Stimulated activated CD4-positive, alpha-beta T cell treated with anti-CD3 and anti-CD28 coated beads, Interleukin-2, amount 100 ng/mL, for 48 hours (primary cell): ENCODE results near the gene ZNRD2.
"Not testable (repeated sequence)": the region's sequence is repeated elsewhere in the genome, so short reads cannot be mapped to it uniquely, and the experiment has no call there.

Source experiments
- DNase-seq, 2 donors: peaks; one replicate each; pipeline ENCODE4 v3.0.0-alpha.2; 2020

ZNRD2 gene

DNA sequence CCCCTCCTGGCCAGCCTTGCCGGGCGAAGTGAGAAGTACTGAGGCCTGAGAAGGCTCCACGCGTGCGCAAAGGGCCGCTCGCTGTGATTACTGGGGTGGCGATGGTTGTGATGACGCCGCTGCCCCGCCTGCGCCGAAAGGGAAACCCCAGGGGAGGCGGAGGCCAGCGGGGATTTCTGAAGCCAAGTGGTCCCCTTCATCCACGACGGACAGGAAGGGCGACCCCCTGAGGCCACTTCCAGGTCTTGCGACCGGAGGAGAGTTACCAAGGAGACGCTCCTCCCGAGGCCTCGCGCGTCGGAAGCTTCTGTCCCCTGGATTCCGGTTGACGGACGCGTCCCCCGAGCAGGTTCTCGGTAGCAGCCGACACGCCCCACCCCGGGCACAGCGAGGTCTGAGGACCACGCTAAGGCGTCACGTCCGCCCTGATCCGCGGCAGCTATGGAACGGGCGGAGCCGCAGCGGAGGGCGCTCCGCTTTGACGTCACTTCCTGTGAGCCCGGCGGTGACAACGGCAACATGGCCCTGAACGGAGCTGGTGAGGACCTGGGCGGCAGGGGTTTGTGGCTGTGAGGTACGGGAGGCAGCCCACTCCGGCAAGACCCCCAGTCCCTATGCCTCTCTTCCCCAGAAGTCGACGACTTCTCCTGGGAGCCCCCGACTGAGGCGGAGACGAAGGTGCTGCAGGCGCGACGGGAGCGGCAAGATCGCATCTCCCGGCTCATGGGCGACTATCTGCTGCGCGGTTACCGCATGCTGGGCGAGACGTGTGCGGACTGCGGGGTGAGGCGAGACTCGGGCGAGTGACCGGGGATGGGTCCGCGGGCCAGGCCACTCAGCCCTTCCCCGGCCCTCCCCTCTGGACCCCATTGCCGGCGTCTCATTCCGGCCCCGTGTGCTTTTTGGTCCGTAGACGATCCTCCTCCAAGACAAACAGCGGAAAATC is at the start of gene ZNRD2:
TSS of gene ZNRD2 (plus strand) at position 505 of the 946 bp plus-strand sequence. CDS start at position 520, 15 bp downstream.
- peak; percentile 96 to 98 for DNase-seq

DNA sequence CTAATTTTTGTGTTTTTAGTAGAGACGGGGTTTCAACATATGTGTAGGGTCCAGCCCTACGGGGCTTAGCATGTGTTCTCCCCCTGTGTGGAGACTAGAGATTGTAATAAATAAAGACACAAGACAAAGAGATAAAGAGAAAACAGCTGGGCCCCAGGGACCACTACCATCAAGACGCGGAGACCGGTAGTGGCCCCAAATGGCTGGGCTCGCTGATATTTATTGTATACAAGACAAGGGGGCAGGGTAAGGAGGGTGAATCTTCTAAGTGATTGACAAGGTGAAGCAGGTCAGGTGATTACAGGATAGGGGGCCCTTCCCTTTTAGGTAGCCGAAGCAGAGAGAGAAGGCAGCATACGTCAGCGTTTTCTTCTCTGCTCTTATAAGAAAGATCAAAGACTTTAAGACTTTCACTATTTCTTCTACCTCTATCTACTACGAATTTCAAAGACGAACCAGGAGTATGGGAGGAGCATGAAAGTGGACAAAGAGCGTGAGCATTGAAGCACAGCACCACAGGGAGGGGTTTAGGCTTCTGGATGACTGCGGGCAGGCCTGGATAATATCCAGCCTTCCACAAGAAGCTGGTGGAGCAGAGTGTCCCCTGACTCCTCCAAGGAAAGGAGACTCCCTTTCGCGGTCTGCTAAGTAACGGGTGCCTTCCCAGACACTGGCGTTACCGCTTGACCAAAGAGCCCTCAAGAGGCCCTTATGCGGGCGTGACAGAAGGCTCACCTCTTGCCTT is 48.3 kb upstream of the ZNRD2 start:
- not testable (repeated sequence) for DNase-seq

DNA sequence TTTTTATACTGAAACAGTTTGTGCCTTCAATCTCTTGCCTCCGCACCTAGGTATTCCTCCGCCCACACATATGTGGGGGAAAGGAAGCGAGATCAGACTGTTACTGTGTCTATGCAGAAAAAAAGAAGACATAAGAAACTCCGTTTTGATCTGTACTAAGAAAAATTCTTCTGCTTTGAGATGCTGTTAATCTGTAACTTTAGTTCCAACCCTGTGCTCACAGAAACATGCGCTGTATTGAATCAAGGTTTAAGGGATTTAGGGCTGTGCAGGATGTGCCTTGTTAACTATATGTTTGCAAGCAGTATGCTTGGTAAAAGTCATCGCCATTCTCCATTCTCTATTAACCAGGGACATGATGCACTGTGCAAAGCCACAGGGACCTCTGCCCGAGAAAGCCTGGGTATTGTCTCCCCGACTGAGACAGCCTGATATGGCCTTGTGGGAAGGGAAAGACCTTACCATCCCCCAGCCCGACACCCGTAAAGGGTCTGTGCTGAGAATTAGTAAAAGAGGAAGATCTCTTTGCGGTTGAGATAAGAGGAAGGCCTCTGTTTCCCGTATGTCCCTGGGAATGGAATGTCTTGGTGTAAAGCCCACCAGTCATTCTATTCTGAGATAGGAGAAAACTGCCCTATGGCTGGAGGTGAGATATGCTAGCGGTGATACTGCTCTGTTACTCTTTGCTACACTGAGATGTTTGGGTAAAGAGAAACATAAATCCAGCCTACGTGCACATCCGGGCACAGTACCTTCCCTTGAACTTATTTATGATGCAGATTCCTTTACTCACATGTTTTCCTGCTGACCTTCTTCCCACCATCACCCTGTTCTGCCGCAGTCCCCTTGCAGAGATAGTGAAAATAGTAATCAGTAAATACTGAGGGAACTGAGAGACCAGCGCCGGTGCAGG is 47.3 kb upstream of the ZNRD2 start:
- not testable (repeated sequence) for DNase-seq

- DNase-seq, result not testable (repeated sequence)
Measured at GRCh38 chr11:65523631-65523968, 46.7 kb upstream of the ZNRD2 start.

GRCh38 chr11:65524014-65524740 is 46.1 kb upstream of the ZNRD2 start:
- no peak for DNase-seq

- DNase-seq, result peak; percentile 73 to 85
Measured at GRCh38 chr11:65524741-65525545, 45.3 kb upstream of the ZNRD2 start, which contains the start of gene SCYL1. Gene SCYL1, plus strand, starts transcription at chr11:65525083. Its CDS starts 71 bp downstream, at chr11:65525154.

DNA sequence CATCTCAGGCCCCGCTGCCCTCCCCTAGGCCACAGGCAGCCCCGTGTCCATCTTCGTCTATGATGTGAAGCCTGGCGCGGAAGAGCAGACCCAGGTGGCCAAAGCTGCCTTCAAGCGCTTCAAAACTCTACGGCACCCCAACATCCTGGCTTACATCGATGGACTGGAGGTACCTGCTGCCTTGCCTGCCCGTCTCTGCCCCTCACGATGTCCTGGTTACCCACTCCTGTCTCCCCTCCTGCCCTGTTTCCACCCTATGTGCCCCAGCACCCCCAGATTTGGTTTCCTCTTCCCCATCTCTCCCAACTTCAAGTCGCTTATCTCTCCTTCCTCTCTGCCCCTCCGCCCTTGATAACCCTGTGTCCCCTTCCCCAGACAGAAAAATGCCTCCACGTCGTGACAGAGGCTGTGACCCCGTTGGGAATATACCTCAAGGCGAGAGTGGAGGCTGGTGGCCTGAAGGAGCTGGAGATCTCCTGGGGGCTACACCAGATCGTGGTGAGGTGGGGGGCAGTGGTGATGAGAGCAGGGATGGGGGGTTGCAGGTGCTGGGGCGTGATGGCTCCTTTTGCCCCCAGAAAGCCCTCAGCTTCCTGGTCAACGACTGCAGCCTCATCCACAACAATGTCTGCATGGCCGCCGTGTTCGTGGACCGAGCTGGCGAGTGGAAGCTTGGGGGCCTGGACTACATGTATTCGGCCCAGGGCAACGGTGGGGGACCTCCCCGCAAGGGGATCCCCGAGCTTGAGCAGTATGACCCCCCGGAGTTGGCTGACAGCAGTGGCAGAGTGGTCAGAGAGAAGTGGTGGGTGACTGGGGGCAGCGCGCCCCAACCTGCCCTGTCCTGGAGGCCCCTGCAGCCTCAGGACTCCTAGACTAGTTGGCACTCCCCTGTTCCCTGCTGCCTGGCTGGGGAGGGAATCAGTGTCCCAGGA is 44.5 kb upstream of the ZNRD2 start:
- no peak for DNase-seq

GRCh38 chr11:65526744-65527143 is 43.5 kb upstream of the ZNRD2 start:
- no peak for DNase-seq

DNA sequence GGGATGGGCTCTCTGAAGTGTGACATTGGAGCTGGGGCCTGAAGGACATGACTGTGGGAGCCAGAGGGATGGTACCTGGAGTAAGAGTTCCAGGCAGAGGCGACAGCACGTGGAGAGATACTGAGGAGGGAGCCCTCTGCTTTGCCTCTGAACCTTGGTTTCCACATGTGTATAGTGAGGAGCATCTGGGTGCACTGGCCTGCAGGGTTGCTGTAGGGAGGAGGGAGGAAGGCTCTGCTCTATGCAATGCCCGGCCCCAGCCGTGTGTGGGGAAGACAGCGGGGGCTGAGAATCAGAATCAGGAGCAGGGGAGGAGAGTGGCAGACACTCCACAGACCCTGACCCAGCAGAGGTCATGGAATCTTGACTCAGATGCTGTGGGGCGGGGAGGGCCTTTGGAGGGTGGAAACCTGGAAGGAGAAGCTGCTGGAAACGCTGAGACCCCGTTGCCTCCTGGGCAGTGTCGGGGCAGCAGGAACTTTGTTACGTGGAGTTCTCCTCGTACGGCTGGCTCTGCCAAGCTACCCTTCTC is 41.4 kb upstream of the ZNRD2 start:
- no peak for DNase-seq

GRCh38 chr11:65529475-65530156 is 40.7 kb upstream of the ZNRD2 start:
- no peak for DNase-seq

- no peak for DNase-seq
Measured at GRCh38 chr11:65530157-65530496, 40.1 kb upstream of the ZNRD2 start.

- no peak for DNase-seq
Measured at GRCh38 chr11:65532388-65533064, 37.8 kb upstream of the ZNRD2 start.

- DNase-seq, result no peak
Measured at GRCh38 chr11:65535102-65535501, 35.2 kb upstream of the ZNRD2 start.

- no peak for DNase-seq
Measured at GRCh38 chr11:65536412-65537295, 33.6 kb upstream of the ZNRD2 start.

- no peak for DNase-seq
Measured at GRCh38 chr11:65537296-65537597, 33.0 kb upstream of the ZNRD2 start.

DNA sequence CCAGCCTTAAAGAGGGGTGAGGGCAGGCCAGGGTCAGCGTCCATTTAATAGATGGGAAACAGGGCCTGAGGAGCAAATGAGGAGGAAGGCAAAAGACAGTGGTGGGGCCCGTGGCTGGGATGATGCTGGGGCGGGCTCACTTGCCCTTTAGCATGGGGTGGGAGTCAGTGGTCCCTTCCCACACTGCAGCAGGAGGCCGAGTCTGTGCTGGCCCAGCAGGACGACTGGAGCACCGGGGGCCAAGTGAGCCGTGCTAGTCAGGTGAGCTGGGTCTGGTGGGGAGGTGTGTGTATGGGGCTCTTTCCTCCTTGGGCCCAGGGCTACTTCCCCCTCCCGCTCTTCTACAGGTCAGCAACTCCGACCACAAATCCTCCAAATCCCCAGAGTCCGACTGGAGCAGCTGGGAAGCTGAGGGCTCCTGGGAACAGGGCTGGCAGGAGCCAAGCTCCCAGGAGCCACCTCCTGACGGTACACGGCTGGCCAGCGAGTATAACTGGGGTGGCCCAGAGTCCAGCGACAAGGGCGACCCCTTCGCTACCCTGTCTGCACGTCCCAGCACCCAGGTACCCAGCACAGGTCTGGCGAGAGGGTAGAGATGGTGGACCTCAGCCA is 32.6 kb upstream of the ZNRD2 start:
- DNase-seq, result no peak

DNA sequence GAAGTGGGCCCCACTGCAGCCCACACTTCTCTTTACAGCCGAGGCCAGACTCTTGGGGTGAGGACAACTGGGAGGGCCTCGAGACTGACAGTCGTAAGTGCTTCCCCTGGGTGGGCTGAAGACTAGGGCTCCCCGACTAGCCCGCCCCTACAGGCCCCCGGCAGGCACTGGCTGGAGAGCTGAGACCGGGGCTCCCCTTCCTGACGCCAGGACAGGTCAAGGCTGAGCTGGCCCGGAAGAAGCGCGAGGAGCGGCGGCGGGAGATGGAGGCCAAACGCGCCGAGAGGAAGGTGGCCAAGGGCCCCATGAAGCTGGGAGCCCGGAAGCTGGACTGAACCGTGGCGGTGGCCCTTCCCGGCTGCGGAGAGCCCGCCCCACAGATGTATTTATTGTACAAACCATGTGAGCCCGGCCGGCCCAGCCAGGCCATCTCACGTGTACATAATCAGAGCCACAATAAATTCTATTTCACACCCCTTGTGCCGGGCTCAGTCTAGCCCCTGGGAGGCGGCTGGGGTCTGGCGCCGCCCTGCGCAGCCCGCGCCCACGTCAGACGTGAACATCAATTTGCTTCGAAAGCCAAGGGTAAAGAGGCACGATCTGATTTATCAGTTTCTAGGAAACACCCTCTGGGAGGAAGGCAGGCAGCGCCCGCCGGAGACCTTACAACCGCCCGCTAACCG is 31.9 kb upstream of the ZNRD2 start:
- DNase-seq, result no peak
